NT2/D1 (cell line): ENCODE results near the gene ADGRA1.

Experiments used
- DNase-seq: peaks from one replicate; pipeline ENCODE4 v3.0.0-alpha.2; 2011; ENCODE audit warnings: low read depth, low spot score
- H3K27me3 ChIP-seq: 2 replicates; pipeline ENCODE4 v1.6.0; 2011; ENCODE audit warnings: mild to moderate bottlenecking; ENCODE audit not compliant: insufficient read length, insufficient read depth
- H3K36me3 ChIP-seq: 2 replicates; pipeline ENCODE4 v1.6.1; 2011; ENCODE audit warnings: mild to moderate bottlenecking, low read length, mixed read lengths; ENCODE audit not compliant: insufficient read depth, insufficient read length
- H3K4me1 ChIP-seq: 2 replicates; pipeline ENCODE4 v1.5.1; 2011; ENCODE audit not compliant: insufficient read depth, insufficient read length
- H3K4me3 ChIP-seq: 2 replicates; pipeline ENCODE4 v1.5.1; 2011; ENCODE audit warnings: low read depth; ENCODE audit not compliant: insufficient read length
- H3K9ac ChIP-seq: 2 replicates; pipeline ENCODE4 v1.6.0; 2011; ENCODE audit warnings: low read depth; ENCODE audit not compliant: insufficient read length
- H3K9me3 ChIP-seq: 2 replicates; pipeline ENCODE4 v1.5.1; 2011; ENCODE audit warnings: mild to moderate bottlenecking, low read length; ENCODE audit not compliant: insufficient read depth
- SUZ12 ChIP-seq: IDR thresholded peaks from 2 replicates; pipeline ENCODE4 v1.6.1; 2011; ENCODE audit not compliant: insufficient read length, insufficient read depth; ENCODE audit errors: extremely low read depth
- YY1 ChIP-seq: IDR thresholded peaks from 2 replicates; pipeline ENCODE4 v1.6.1; 2011; ENCODE audit not compliant: insufficient read length, insufficient read depth
- ZNF274 ChIP-seq: IDR thresholded peaks from 2 replicates; pipeline ENCODE4 v1.6.1; 2011; ENCODE audit warnings: mild to moderate bottlenecking, low read depth, low read length

ADGRA1 gene

DNA sequence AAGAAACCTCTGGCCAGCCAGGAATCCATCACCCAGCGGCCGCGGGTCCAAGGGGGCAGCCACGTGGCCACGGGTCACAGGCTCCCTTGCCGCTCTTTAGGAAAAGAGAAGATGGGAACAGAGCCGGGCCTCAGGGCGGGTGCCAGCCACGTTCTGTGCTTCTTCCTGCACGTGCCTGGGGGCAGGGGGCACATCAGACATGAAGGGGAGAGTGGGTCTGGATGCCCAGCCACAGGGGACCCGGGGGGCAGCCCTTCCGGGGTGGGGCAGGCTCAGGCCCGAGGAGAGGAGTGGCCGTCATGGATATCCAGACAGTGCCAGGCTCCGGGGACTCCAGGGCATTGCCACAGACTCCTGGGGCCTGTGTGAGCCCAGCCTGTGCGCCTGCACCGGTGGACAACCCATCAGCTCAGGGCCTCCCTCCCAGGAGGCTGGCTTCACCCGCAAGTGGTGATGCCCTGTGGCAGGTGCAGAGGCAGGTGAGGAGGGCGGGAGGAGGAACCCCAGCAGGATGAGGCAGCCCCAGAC, 31.0 kb upstream of the ADGRA1 start:
- peaks cover 5% of the 10 kb centered on the region for H3K27me3 ChIP-seq
- no peak overlapping the region for H3K4me3 ChIP-seq
- H3K36me3 ChIP-seq = no peaks in the 10 kb centered on the region
- no peak for DNase-seq
- peaks cover 6% of the 10 kb centered on the region for H3K4me1 ChIP-seq
- no peaks in the 10 kb centered on the region for H3K9me3 ChIP-seq
- H3K9ac ChIP-seq = no peak overlapping the region
- no peak for TF ChIP-seq ZNF274

DNA sequence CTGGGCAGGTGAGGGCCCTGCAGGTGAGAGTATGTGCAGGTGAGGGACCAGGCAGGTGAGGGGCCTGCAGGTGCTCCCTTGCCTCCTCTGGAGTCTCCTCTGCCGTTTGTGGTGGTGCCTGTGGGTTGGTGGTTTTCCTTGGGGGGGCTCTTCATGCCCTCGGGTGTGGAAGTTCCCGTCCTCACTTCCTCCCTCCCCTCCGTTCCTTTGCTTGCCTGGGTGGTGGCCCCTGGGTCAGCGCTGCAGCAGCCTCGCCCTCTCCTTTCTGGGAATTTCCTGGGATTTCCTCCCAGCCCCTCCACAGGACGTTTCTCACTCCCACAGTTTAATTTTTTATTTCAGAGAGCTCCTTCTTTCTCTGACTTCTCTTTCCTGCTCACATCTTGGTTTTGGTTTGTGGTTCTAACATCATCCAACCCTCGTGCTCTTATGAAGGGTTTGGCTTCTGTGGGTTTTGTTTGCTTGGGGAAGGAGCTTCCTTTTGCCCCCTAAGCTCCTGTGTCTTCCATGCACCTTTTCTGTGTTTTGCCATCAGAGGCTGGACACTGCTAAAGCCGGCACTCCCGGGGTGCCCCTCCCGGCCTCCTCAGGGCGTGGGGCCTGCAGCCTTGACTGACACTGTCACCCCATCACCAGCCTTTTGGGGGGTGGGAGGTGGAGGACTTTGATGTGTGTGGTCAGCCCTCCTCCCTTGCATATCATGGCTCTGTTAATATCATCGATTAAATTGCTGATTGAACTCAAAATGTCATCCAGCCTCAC, 29.2 kb upstream of the ADGRA1 start:
- Histone ChIP-seq H3K27me3 (peaks cover 5% of the 10 kb centered on the region), H3K4me1 (peaks cover 4% of the 10 kb centered on the region), H3K9ac (no peak overlapping the region), H3K4me3 (no peak overlapping the region), H3K36me3 (no peaks in the 10 kb centered on the region), H3K9me3 (no peaks in the 10 kb centered on the region)
- no peak for DNase-seq
- TF ChIP-seq ZNF274 = no peak
- TF ChIP-seq SUZ12 = no peak
- no peak for TF ChIP-seq YY1

DNA sequence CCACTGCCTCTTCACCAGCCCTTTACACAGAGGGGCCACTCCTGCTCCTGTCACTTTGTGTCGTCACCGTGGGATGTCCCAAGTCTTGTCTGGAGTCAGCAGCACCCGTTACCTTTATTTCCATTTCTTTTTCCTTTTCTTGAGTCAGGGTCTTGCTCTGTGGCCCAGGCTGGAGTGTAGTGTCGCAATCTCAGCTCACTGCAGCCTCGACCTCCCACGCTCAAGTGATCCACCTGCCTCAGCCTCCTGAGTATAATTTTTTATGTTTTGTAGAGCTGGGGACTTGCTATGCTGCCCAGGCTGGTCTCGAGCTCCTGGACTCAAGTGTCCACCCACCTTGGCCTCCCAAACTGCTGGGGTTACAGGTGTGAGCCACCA, 28.6 kb upstream of the ADGRA1 start:
- Histone ChIP-seq H3K4me1 (peaks cover 4% of the 10 kb centered on the region), H3K9ac (no peak overlapping the region), H3K4me3 (no peak overlapping the region), H3K27me3 (peaks cover 3% of the 10 kb centered on the region), H3K9me3 (no peaks in the 10 kb centered on the region), H3K36me3 (no peaks in the 10 kb centered on the region)
- no peak for DNase-seq
- no peak for TF ChIP-seq YY1
- TF ChIP-seq ZNF274 = no peak
- TF ChIP-seq SUZ12 = no peak

DNA sequence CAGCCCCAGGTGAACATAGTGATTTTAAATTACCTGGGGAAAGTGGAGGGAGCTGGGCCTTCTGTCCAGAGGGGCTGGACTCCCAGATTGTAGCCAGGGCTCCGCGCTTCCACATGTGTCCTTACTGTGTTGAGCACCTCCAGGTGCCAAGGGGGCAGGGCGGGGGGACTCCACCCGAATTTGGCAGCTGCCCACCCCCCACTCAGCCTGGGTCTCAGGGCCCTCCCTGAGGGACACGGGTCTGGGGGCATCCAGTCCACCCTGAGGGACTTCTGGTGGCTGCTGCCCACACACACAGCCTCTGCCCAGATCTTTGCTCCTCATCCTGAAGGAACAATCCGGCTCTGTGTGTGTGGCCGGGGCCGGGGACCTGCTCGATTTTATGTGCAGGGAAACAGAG, 28.2 kb upstream of the ADGRA1 start:
- no peak for DNase-seq
- no peaks in the 10 kb centered on the region for H3K36me3 ChIP-seq
- peaks cover 4% of the 10 kb centered on the region for H3K4me1 ChIP-seq
- no peaks in the 10 kb centered on the region for H3K9me3 ChIP-seq
- H3K27me3 ChIP-seq = no peaks in the 10 kb centered on the region
- no peak overlapping the region for H3K4me3 ChIP-seq
- H3K9ac ChIP-seq = no peak overlapping the region
- TF ChIP-seq YY1 = no peak
- no peak for TF ChIP-seq SUZ12
- no peak for TF ChIP-seq ZNF274

DNA sequence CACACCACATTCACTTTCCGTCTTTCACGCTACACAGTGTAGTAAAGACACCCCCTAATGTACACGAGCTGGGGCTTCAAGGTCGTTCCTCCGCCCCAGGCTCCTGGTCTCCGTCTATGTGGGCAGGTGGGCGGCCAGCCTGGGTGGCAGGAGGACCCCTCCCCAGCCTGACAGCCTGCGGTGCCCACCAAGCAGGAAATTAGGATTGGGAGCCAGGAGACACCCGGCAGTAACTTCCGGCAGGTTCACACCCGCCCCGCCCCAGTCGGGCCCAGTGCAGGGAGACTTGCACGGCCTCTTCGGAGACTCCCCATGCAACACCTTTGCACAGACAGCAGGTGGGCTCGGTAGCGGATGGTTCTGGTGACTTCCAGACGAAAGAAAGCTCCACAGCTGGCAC, 27.7 kb upstream of the ADGRA1 start:
- H3K4me1 ChIP-seq = peaks cover 4% of the 10 kb centered on the region
- H3K9ac ChIP-seq = no peak overlapping the region
- H3K27me3 ChIP-seq = no peaks in the 10 kb centered on the region
- no peak for TF ChIP-seq ZNF274
- no peaks in the 10 kb centered on the region for H3K36me3 ChIP-seq
- no peak for DNase-seq
- no peak overlapping the region for H3K4me3 ChIP-seq
- H3K9me3 ChIP-seq = no peaks in the 10 kb centered on the region

DNA sequence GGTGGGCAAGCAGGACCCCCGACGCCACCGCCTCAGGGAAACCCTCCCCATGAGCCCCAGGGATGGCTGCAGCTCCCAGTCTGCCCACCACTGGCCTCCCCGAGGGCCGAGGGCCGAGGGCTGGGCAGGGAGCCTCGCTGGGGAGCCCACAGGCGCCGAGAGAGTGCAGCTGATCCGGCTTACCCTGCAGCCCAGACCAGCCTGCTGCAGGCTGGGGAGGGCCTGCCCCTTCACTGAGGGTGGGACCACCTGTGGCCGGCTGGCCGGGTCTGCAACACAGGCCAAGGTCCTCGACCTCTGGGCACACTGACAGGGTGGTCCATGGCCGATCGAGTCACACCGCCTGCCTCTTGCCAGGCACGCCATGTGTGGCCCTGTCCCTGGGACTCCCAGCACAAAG, 27.3 kb upstream of the ADGRA1 start:
- no peaks in the 10 kb centered on the region for H3K9me3 ChIP-seq
- peaks cover 4% of the 10 kb centered on the region for H3K4me1 ChIP-seq
- no peak for TF ChIP-seq YY1
- no peak for TF ChIP-seq SUZ12
- TF ChIP-seq ZNF274 = no peak
- no peak overlapping the region for H3K4me3 ChIP-seq
- no peak for DNase-seq
- no peaks in the 10 kb centered on the region for H3K27me3 ChIP-seq
- no peak overlapping the region for H3K9ac ChIP-seq
- H3K36me3 ChIP-seq = no peaks in the 10 kb centered on the region

DNA sequence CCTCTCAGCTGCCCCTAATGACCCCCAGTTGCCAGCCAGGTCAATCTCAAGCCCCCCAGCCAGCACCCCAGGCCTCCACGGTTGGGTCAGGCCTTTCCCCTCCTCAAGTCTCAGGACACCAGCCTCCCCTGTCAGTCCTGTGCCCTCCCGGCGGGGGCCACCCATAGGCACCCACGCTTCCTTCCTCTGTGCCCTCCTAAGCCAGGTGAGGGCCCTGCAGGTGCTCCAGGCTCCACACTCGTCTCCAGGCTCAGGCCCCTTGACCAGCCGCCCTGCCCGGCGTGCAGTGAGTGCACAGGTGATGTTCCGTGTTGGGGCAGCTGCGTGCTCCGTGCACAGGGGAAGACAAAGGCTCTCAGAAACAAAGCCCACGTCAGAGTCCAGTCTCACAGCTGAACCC, 26.8 kb upstream of the ADGRA1 start:
- no peak overlapping the region for H3K4me3 ChIP-seq
- H3K9ac ChIP-seq = no peak overlapping the region
- TF ChIP-seq YY1 (no peak), ZNF274 (no peak), SUZ12 (no peak)
- no peak for DNase-seq
- no peaks in the 10 kb centered on the region for H3K4me1 ChIP-seq
- H3K9me3 ChIP-seq = no peaks in the 10 kb centered on the region
- no peaks in the 10 kb centered on the region for H3K27me3 ChIP-seq
- no peaks in the 10 kb centered on the region for H3K36me3 ChIP-seq

DNA sequence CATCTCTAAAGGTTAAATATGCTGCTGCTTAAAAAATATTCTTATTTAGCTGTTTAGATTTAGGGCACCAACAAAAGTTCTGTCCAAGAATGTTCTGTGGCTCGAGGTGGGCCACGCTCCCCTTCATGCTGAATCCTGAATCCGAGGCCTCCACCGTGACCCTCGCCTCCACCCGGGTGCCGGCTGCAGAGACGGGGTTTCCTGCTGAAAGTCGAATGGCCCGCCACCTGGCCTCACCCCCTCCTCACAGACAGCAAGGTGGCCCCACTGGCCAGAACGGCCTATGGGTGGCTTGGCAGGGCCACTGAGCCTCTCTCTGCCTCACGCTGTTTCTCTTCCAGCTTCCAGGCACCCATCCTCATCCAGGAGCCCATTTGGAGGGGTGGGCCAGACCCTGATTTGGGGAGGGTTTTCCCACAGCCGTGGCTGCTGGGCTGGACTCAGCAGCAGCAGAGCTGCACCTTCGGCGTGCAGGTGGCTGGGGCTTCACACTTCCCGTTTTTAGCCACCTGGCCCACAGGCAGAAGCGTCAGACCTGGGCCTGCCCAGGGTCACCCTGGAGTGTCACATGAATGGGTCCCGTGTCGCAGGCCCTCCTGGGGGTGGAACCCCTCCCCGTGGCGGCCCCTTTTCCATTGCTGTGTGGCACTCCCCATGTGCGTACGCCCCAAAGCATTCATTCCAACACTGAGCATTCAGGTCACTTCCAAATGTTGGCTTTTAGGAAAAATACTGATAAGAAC, 26.3 kb upstream of the ADGRA1 start:
- Histone ChIP-seq H3K4me3 (no peak overlapping the region), H3K4me1 (no peaks in the 10 kb centered on the region), H3K36me3 (no peaks in the 10 kb centered on the region), H3K27me3 (no peaks in the 10 kb centered on the region), H3K9ac (no peak overlapping the region), H3K9me3 (no peaks in the 10 kb centered on the region)
- no peak for DNase-seq
- TF ChIP-seq YY1 (no peak), ZNF274 (no peak), SUZ12 (no peak)
